NCI-H460 (cell line): ENCODE data around the gene SSR2. TPM values are rescaled to one million over a fixed set of nuclear protein-coding genes. Genes with fewer than 3 reads are reported as not detected.

Source experiments
- DNase-seq: peaks from one replicate; pipeline ENCODE4 v3.0.0-alpha.2; 2016; ENCODE audit warnings: low read depth; ENCODE audit errors: extremely low read depth
- total RNA-seq: library from RNA; depleted of rRNA; stranded (reverse); fragments of >200 nt; shearing (Covaris generic); gene quantifications from 2 replicates; pipeline ENCODE4 v1.2.3, GENCODE V29; 2014

Gene SSR2
- total RNA-seq, 1 experiment from 2014 or later = 487 TPM

GRCh38 chr1:155976062-155976912 is 44.5 kb downstream of the SSR2 start:
- no peak for DNase-seq

GRCh38 chr1:155975375-155976061 is 45.2 kb downstream of the SSR2 start:
- DNase-seq = no peak

GRCh38 chr1:155974208-155975115 is 46.3 kb downstream of the SSR2 start:
- no peak for DNase-seq

GRCh38 chr1:155973723-155974122 is 47.0 kb downstream of the SSR2 start:
- no peak for DNase-seq

GRCh38 chr1:155971910-155972809 is 48.6 kb downstream of the SSR2 start:
- no peak for DNase-seq

GRCh38 chr1:155970531-155971167 is 50.1 kb downstream of the SSR2 start:
- DNase-seq = no peak

- DNase-seq = no peak
These were observed 51.4 kb downstream of the SSR2 start for GRCh38 chr1:155969377-155969791.

GRCh38 chr1:155968670-155969069 is 52.1 kb downstream of the SSR2 start:
- DNase-seq = no peak

GRCh38 chr1:155968051-155968400 is 52.7 kb downstream of the SSR2 start:
- DNase-seq = no peak

GRCh38 chr1:155967341-155968050 is 53.3 kb downstream of the SSR2 start:
- DNase-seq = no peak

- DNase-seq = no peak
These were observed 54.0 kb downstream of the SSR2 start for GRCh38 chr1:155966750-155967149.

- DNase-seq = no peak
These were observed 54.6 kb downstream of the SSR2 start for GRCh38 chr1:155966135-155966534.

- DNase-seq = no peak
These were observed 56.6 kb downstream of the SSR2 start for GRCh38 chr1:155964193-155964592.

GRCh38 chr1:155962599-155963211 is 58.0 kb downstream of the SSR2 start:
- no peak for DNase-seq

- peak; percentile 99 for DNase-seq
These were observed 58.8 kb downstream of the SSR2 start for GRCh38 chr1:155961937-155962336.

- no peak for DNase-seq
These were observed 60.5 kb downstream of the SSR2 start for GRCh38 chr1:155960081-155960745.
